ENCODE results near the gene CACNA1C. TPM values are rescaled to one million over a fixed set of nuclear protein-coding genes. Genes with fewer than 3 reads are reported as not detected.

Gene CACNA1C
- total and polyA plus RNA-seq, 2 of the 4 experiments (the other 2 are of a cell fraction), result 1.6 to 2.6 TPM

DNA sequence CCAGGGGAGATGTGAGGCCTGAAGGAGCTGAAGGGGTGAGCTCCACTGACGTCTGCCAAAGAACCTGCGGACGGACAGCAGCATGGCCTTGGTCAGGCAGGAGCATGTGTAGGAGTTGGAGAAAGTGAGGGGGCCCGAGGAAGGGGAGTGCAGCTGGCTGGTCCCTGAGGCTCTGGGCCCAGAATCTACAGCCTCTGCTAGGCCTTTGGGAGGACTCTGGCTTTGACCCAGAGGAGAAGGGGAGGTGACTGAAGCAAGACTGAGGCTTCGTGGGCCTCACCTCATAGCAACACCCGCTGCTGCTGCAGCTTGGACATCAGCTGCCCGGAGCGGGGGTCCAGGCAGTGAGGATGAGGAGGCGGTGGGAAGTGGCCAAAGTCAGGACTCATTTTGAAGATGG lies 525.4 kb downstream of the CACNA1C start:
- H3K4me2 ChIP-seq (ENCODE audit: low read depth, low read length), result no peak overlapping the region
- H3K9me1 ChIP-seq (ENCODE audit: insufficient read depth, low read length), result 0 out of 2 replicates have a peak, but pooled peaks cover 4% of the 10 kb centered on the region
- no peaks in the 10 kb centered on the region for H3K27me3 ChIP-seq (ENCODE audit: control insufficient read depth, insufficient read depth, low read length)
- no peaks in the 10 kb centered on the region for H3K9me3 ChIP-seq (ENCODE audit: control insufficient read depth, insufficient read depth, low read length)
- no peak overlapping the region for H2AFZ ChIP-seq (replicated peaks; ENCODE audit: low read length, poor library complexity)
- H4K5ac ChIP-seq (ENCODE audit: low read depth, low read length), result no peak overlapping the region
- ATAC-seq (ENCODE audit: low read depth) (no peak), DNase-seq (no peak)
- in situ Hi-C loops (cut with MboI; ENCODE audit: low sequenced_read_pairs), result no loop called here
- dilution Hi-C loops (cut with HindIII; ENCODE audit: low sequenced_read_pairs, unreplicated experiment), result no loop called here
- H3K18ac ChIP-seq (ENCODE audit: low read depth, low read length), result no peak overlapping the region
- H3K9ac ChIP-seq (ENCODE audit: low read depth, low read length), result no peak overlapping the region
- H3K79me1 ChIP-seq (ENCODE audit: low read depth in 1 of 2, low read length in 2 of 2), result no peaks in the 10 kb centered on the region
- BruUV-seq (replicated peaks), result no TSS peak
- H3K36me3 ChIP-seq (ENCODE audit: control insufficient read depth, insufficient read depth, low read length), result peaks cover 3% of the 10 kb centered on the region; the same call in 1 of the 2 replicates
- no peak overlapping the region for H3K23ac ChIP-seq (ENCODE audit: low read depth, low read length)
- TF ChIP-seq SMC3 (IDR thresholded peaks at IDR 0.05; ENCODE audit: low read depth, low read length), result no peak
- no peak for TF ChIP-seq MAZ (IDR thresholded peaks at IDR 0.05; ENCODE audit: borderline replicate concordance, low read depth, low read length)
- TF ChIP-seq, protein P1, sequence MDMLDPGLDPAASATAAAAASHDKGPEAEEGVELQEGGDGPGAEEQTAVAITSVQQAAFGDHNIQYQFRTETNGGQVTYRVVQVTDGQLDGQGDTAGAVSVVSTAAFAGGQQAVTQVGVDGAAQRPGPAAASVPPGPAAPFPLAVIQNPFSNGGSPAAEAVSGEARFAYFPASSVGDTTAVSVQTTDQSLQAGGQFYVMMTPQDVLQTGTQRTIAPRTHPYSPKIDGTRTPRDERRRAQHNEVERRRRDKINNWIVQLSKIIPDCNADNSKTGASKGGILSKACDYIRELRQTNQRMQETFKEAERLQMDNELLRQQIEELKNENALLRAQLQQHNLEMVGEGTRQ (IDR thresholded peaks at IDR 0.05; ENCODE audit: low read depth, low read length), result no peak
- TF ChIP-seq, protein P2, sequence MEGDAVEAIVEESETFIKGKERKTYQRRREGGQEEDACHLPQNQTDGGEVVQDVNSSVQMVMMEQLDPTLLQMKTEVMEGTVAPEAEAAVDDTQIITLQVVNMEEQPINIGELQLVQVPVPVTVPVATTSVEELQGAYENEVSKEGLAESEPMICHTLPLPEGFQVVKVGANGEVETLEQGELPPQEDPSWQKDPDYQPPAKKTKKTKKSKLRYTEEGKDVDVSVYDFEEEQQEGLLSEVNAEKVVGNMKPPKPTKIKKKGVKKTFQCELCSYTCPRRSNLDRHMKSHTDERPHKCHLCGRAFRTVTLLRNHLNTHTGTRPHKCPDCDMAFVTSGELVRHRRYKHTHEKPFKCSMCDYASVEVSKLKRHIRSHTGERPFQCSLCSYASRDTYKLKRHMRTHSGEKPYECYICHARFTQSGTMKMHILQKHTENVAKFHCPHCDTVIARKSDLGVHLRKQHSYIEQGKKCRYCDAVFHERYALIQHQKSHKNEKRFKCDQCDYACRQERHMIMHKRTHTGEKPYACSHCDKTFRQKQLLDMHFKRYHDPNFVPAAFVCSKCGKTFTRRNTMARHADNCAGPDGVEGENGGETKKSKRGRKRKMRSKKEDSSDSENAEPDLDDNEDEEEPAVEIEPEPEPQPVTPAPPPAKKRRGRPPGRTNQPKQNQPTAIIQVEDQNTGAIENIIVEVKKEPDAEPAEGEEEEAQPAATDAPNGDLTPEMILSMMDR (conservative IDR thresholded peaks at IDR 0.05; ENCODE audit: low read depth, low read length), result no peak
- TF ChIP-seq MAFK (IDR thresholded peaks at IDR 0.05; ENCODE audit: low read depth, low read length), result no peak
- TF ChIP-seq RCOR1 (IDR thresholded peaks at IDR 0.05; ENCODE audit: insufficient replicate concordance, low read length), result no peak
- TF ChIP-seq POLR2A (IDR thresholded peaks at IDR 0.05; ENCODE audit: low read depth, low read length), result no peak
- no peak for TF ChIP-seq FOS (IDR thresholded peaks at IDR 0.05; ENCODE audit: low read depth, low read length)
- TF ChIP-seq BHLHE40 (IDR thresholded peaks at IDR 0.05; ENCODE audit: low read depth, low read length), result no peak
- TF ChIP-seq, protein P3, sequence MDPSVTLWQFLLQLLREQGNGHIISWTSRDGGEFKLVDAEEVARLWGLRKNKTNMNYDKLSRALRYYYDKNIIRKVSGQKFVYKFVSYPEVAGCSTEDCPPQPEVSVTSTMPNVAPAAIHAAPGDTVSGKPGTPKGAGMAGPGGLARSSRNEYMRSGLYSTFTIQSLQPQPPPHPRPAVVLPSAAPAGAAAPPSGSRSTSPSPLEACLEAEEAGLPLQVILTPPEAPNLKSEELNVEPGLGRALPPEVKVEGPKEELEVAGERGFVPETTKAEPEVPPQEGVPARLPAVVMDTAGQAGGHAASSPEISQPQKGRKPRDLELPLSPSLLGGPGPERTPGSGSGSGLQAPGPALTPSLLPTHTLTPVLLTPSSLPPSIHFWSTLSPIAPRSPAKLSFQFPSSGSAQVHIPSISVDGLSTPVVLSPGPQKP (IDR thresholded peaks at IDR 0.05; ENCODE audit: borderline replicate concordance, low read depth, low read length), result no peak
- no peak for TF ChIP-seq RAD21 (IDR thresholded peaks at IDR 0.05; ENCODE audit: low read length)
- TF ChIP-seq NFE2L2 (IDR thresholded peaks at IDR 0.05; ENCODE audit: low read depth, low read length), result no peak
- TF ChIP-seq CEBPB (IDR thresholded peaks at IDR 0.05; ENCODE audit: low read depth, low read length), result no peak
- no peak for TF ChIP-seq RFX5 (IDR thresholded peaks at IDR 0.05; ENCODE audit: low read depth, low read length)
- no peak for TF ChIP-seq MXI1 (IDR thresholded peaks at IDR 0.05; ENCODE audit: borderline replicate concordance, low read depth, low read length)
- TF ChIP-seq CHD1 (IDR thresholded peaks at IDR 0.05; ENCODE audit: low read depth, low read length), result no peak
- no peak overlapping the region for H4K91ac ChIP-seq (ENCODE audit: insufficient read depth, low read depth, low read length)
- intact Hi-C loops (cut with micrococcal nuclease), result no loop called here
- H3K27ac ChIP-seq (ENCODE audit: insufficient read depth, low read length), result no peak overlapping the region
- H3K56ac ChIP-seq (ENCODE audit: extremely low read depth, insufficient read depth, low read length), result no peak overlapping the region
- WGBS, 2 experiments (ENCODE audit: extremely low coverage in 2 of 2, insufficient read length in 1 of 2), result 90% methylated on average over 6 of the region's 9 CpGs; no CpG with 5 or more reads in 1 of the 2 experiments
- no peak overlapping the region for H2BK20ac ChIP-seq (ENCODE audit: low read depth, low read length)
- no peak overlapping the region for H2AK9ac ChIP-seq (replicated peaks; ENCODE audit: low read depth, low read length, poor library complexity)
- no peak overlapping the region for H3K4me3 ChIP-seq (ENCODE audit: insufficient read depth, low read depth, low read length)
- H3K14ac ChIP-seq (replicated peaks; ENCODE audit: low read depth, low read length), result no peak overlapping the region
- no peak overlapping the region for H2BK15ac ChIP-seq (ENCODE audit: low read depth, low read length)
- H2AK5ac ChIP-seq (ENCODE audit: low read depth, low read length), result no peak overlapping the region
- no peak overlapping the region for H4K8ac ChIP-seq (ENCODE audit: low read depth in 2 of 2, low read length in 2 of 2)
- H3K4me1 ChIP-seq (ENCODE audit: control insufficient read depth, insufficient read depth, low read length), result peaks cover 10% of the 10 kb centered on the region
- ChIA-PET POLR2A (ENCODE audit: unreplicated experiment) (no interaction called here), CTCF (no interaction called here)
- H2BK5ac ChIP-seq (ENCODE audit: low read depth, low read length, poor library complexity, severe bottlenecking), result no peak overlapping the region
- no peaks in the 10 kb centered on the region for H4K20me1 ChIP-seq (ENCODE audit: insufficient read depth, low read length)
- no peak overlapping the region for H2BK120ac ChIP-seq (ENCODE audit: low read depth, low read length)
- H3K4ac ChIP-seq (ENCODE audit: low read depth, low read length), result no peak overlapping the region

All from IMR-90 (cell line).